DMS114 treated with DMSO at 0.1 percent for 48 hours (cell line): ENCODE measurements around the gene MAP6D1.

ENCODE experiments used
- DNase-seq: peaks from one replicate; lab custom pipeline; 2025; ENCODE audit not compliant: unreplicated experiment; lab: John Stamatoyannopoulos, UW

Gene MAP6D1

DNA sequence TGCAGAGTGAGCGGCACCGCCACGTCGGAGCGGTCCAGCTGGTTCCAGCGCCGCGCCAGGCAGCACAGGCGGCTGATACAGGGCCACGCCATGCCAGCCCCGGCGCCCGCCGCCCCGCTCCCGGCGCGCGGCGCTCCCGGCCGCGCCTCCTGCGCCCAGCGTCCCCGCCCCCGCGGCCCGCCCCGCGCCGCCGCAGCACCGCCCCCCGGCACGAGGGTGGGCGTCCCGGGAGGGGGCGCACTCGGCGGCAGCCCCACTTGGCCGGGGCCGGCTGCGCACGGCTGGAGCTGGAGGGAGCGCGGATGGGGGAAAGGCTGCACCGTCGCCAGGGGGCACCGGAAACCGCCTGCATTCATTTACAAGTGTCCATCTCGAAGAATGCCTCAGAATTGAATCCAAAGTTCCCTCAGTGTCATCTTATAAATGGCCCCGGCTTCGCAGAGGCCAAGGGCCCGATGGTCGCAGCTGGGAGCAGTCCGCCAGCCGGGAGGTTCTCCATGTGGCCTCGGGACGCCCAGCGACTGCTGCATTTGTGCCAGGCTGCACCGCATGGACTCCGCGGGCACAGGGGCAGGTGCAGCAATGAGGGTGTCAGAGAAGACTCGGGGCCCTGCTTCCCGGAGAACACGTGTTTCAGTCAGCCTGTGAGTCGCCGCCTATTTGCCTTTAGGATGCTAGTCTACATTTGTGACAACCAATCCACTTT is at the start of gene MAP6D1:
Gene MAP6D1 (minus strand): TSS at position 122 of the 706 bp plus-strand sequence. CDS start 30 bp downstream, at position 92.
- peak; percentile 52 for DNase-seq

DNA sequence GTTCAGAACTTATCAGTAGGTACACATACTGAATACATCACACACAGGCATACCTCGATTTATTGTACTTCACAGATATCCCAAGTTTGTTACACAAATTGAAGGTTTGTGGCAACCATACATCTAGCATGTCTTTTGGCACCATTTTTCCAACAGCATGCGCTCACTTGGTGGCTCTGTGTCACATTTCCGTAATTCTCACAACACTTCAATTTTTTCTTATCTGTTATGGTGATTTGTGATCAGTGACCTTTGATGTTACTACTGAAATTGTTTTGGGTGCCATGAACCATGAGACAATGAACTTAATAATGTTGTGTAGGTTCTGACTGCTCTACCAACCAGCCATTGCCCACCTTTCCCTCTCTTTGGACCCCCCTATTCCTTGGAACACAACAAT is 48.5 kb upstream of the MAP6D1 start:
- no peak for DNase-seq

DNA sequence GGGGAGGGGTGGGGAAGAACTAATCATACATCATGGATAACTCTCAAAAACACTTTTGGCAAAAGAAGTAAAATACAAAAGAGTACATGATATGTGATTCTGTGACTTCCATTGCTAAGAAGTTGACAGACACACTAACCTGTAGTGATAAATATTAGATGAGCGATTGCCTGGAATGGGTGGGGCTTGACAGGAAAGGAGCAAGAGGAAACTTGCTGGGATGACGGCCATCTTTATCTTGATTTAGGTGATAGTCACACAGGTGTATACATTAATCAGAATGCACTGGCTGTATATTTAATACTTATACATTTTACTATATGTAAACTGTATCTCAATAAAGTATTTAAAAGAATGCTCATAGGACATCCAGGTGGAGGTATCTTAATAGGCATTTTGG is 46.2 kb upstream of the MAP6D1 start:
- no peak for DNase-seq

DNA sequence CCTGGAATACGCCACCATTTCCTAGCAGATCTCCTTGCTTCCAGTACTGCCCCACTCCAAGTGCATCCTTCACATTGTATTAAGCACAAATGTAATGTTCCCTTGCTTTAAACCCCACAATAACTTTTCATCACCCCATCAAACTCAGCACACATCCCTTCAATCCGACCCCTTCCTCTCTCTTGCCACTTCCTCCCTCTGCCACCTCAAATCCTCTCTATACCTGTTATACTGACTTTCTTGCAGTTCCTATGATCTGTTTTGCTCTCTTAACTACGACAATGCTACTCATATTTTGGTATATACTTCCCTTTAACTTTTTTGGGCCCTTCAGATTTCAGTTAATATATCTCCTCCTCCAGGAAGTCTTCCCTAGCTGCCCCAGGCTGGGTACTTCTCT is 45.2 kb upstream of the MAP6D1 start:
- no peak for DNase-seq

DNA sequence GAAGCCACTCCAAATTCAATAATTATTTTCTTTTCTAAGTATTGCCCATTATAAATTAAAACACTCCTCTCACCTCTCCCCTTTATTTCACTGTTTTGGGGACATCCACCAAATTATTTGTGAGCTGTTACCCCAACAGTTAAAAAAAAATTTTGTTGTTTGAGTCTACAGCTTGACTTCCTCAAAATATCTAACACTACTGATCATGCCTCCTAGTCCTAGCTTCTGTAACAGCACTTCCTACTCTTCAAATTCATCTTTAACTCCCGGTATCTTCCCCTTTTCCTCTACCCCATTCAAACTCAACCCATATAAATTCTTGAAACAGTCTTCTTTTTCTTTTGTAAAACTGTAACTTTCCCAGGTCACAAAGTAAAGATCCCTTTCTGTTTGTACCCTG is 43.4 kb upstream of the MAP6D1 start:
- DNase-seq: no peak

DNA sequence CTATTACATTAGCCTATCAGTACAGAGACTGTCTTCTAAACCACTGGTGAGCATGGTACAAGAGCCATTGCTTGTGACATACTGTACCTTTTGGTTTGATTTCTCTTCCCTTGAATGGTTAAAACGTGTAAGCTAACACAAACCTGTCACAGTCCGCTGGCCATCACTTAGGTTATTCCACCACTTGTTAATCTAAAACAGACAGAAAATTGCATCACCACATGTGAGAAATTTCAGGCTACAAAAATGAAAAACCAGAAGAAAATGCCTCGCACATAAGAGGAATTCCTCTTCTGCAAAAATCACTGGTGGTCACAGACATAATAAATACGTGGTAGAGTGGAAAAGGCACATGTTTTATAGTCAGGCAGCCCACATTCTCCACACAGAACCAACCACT is 37.2 kb upstream of the MAP6D1 start:
- no peak for DNase-seq

DNA sequence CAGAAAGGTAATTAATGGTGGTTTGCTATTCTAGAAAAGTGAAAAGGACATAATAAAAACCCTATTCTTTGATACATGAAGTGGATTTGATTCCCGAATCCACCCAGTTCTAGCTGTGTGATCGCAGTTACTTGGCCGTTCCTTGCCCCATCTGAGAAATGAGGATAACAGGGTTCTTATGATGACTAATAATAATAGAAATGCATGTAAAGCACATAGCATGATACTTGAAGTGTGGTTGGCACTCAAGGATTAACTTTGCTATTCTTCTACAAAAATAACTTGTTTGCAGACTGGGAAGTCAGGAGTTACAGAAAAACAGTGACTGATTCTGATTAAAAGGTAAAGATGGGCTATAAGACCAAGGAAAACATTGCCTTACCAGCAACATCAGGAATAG is 32.5 kb upstream of the MAP6D1 start:
- DNase-seq: no peak

DNA sequence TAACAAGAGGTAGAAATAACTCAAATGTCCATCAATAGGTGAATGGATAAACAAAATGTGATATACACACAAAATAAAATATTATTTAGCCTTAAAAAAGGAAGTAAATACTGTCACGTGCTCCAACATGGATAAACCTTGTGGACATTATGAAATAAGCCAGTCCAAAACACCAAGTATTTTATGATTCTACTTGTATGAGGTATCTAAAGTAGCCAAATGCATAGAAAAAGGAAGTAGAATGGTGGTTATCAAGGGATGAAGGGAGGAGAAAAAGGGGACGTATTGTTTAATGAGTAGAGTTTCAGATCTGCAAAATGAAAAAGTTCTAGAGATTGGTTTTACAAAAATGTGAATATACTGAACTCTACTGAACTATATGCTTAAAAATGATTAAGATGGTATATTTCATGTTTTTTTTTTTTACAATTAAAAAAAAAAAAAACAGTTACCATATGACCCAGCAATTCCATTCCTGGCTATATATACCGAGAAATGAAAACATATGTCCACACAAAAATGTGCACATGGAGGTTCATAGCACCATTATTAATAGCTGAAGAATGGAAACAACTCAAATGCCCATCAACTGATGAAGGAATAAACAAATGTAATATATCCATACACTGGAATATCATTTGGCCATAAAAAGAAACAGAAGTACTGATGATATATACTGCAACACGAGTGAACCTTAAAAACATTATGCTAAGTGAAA is 29.1 kb upstream of the MAP6D1 start:
- DNase-seq: no peak

DNA sequence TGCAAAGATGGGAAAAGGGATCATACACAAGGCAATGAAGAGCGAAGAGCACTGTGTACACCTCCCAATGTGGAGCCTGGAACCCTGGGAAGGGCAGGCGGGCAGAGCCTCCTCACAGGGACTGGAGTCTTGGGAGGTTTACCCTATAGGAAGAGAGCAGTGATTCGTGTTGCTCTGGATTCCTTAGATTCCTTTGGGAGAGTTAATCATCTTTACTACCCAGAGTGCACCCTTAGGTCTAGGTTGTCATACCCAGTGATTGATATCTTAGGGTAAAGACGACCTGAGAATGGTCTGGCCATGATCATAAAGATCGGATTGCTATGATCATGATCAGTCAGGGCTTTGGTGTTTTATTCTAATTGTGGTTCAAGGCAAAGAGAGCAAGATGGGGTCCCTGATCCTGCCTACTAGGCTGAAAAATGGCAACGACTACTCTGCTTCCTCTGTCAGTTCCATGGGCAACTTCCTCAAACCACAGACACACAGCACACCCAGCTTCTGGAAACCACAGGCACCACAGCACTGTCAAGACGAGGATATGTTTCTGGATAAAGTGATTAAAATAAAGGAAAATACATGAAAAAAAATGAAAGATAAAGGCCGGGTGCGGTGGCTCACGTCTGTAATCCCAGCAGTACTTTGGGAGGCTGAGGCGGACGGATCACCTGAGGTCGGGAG is 20.4 kb upstream of the MAP6D1 start:
- no peak for DNase-seq

DNA sequence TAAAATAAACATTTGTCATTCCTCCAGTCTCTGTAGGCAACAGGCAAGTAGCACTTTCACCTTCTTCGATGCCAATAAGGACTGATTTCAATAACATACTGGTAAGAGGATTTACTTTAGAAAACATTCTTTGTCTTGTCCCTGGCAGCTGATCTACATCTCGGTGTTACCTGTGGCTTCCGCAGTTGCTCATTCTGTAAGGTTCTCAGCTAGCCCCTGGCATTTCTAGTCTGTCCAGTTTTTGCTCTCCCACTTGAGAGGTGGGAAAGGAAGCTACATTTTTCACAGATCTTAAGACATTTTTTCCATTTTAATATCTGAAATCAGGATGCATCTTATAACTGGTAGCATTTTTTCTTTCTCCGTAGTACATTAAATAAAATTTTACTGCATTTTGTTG is 19.7 kb upstream of the MAP6D1 start:
- no peak for DNase-seq

DNA sequence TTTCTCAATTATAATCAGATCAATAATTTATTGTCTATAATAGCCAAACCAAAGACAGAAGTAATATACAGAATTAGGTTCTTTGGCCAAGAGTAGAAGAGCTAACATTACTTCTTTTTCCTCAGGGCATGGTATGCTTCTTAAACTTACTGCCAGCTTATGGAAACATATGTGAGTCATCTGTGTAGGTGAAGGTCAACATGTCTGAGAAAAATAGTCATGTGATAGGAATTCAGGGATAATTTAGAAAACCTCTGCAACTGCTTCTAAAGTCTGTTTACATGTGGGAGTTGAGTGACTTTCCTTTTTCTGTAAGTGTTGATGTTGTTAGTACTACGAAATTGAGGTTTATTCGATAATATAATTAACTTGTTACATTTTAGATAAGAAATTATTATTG is 19.2 kb upstream of the MAP6D1 start:
- no peak for DNase-seq

DNA sequence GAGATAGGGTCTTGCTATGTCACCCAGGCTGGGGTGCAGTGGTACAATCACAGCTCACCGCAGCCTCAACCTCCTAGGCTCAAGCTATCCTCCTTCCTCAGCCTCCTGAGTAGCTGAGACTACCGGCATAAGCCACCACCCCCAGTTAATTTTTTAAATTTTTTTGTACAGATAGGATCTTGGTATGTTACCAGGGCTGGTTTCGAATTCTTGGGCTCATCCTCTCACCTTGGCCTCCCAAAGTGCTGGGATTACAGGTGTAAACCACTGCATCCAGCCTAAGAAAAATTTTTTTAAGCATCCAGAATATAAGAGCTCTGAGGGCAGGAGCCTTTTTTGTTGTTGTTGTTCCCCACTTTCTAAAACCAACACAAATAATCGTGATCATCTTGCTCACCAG is 14.4 kb upstream of the MAP6D1 start:
- no peak for DNase-seq

DNA sequence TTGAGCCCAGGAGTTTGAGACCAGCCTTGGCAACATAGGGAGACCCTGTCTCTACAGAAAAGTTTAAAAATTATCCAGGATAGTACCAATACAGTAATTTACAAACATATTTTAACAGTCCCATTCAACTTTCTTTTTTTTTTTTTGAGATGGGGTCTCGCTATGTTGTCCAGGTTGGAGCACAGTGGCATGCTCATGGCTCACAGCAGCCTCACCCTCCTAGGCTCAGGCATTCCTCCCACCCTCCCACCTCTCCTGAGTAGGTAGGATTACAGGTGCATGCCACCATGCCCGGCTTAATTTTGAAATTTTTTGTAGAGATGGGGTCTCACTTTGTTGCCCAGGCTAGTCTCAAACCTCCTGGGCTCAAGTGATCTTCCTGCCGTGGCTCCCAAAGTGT is 12.5 kb upstream of the MAP6D1 start:
- no peak for DNase-seq

DNA sequence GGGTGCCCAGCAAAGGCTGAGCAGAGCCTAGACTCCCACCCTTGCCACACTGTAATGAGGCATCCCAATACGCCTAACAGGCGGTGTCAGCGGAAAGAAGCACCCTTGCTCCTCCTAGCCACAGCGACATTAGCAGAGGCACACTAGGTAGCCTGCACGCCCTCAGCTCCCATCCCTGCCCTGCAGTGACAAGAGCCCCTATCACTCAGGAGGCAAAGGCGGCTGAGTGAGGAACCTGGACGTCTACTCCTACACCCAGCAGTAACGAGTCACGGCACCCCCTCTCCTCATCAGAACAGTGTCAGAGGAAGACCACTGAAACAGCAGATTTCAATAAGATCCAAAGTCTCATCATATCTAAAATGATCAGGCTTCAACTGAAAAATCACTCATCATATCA is 12.0 kb upstream of the MAP6D1 start:
- DNase-seq: no peak

DNA sequence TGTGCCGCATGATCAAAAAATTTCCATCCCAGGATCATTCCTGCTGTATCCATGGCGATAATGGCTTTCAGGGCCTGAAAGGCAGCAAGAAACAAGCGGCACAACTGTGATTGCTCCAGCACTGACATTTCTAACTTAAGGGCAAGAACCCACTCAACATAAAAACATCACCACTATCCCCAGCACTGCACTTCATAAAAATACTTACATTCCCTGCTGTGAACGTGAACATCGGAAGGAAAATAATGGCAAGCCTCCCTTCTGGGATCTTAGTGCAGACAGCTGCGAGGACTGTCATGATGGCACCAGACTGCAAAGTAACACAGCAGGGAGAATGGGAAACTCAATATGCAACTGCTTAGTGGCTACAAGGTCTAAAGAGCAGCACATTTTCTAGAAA is 8.1 kb upstream of the MAP6D1 start:
- no peak for DNase-seq

DNA sequence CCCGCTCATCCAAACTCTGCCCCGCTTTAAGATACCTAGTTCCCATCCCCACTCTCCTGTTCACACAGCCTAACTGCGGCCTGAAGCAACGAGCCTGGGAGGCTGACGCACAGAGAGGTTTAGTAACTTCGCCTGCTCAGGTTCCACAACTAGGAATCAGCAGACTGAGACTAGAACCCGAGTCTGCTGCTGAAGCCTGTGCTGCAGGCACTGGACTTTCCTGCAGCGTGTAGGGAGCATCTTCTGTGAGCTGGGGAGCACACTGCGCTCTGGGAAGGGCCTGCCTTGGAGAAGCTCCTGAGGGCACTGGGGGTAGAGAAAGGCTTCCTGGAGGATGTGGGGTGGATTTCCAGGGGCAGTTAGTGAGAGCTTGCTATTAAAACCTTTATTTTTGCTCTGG is 4.8 kb upstream of the MAP6D1 start:
- no peak for DNase-seq

DNA sequence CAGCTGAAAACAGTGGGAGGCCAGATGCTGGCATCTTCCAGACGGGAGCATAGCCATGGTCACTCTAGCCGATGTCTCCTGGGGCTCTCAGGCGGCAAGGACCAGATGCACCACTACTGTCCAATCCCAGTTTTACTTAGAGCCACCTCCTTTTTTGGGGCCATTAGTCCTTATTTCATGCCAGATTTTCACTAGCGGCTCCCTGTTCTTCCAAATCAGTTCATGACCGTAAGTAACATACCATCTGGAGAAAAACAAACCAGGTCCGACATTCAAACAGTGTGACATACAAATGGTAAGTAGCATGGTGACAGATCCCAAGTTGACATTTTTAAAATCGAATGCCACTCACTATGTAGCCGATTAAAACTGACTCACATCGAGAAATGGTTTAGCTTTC is 4.1 kb upstream of the MAP6D1 start:
- DNase-seq: no peak

DNA sequence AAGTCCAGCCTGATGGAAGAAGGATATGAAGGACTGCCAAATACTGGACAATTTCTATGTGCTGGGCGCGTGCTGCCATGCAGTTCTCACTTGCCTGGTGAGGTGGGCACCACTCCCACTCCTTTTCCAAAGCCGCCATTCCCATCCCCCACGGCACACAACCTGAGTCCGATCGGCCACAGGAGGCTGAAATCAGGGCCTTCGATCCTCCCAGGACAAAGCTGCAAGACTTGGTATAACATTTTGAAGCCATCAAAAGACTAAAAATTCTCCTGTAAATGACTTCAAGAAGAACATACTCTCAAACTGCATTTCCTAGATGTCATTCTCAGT is 3.1 kb upstream of the MAP6D1 start:
- DNase-seq: no peak

DNA sequence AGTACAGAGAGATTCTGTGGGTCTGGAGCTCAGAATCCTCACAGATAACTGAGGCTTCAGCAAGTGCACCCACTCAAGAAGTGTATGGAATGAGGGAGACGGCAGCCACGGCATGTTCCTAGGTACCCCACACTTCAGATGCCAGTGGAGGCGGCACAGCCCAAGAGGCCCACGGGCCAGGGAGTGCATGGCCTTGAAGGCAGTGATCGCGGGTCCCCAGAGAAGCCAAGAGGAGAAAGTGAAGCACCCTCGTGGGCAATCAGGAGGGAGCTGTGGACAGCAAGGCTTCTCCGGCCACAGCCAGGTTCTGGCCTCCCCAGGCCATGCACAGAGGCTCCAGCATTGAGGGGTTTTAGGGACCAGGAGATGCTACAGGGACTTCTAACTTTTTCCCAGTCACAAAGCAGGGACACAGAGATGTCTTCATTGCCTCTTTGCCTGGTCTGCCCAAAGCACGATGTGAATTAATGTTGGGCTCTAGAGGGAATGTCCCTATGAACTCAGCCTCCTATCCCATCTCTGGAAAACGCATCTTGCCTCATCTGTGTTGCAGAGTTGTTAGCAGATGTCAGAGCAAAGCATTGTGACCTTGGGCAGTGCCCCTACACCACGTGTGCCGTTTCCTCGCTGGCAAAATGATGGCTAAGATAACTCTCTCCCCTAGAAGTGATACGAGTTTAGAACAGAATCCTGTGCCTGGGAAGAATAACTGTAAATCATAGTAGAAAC is 2.6 kb upstream of the MAP6D1 start:
- no peak for DNase-seq

DNA sequence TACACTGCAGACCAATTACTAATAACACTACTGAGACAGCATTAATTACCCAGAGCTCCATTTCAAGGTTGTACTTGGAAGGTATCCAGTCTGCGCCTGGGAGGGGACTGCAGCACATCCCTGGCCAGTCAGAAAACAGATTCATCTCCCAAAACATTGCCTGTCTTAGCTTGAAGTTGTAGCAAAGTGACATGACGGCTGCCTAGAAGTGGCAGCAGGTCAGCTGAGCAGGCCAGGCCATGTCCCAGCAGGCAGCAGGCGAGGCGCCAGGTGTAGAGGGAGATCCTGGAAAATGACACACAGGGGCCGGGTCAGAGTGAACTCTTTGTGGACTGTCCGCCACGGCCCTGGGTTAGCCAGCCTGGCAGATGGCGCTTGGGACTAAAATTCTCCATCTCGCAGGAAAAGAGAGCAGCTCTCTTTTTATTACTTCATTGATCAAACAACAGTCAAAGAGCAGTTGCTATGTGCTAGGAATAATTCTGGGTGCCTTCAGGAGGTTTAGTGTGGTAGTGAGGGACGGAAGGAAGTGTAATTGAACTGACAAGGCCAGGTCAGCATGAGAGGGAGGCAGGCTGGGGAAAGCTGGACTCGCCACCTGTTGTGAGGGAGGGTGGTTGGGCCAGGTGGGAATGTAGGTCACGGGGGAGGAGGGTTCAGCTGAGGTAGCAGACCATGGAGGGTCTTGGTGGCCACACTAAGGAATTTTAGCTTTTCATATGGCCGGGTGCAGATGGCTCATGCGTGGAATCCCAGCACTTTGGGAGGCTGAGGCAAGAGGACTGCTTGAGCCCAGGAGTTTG is 1.3 kb upstream of the MAP6D1 start:
- DNase-seq: no peak
